Stimulated activated CD8-positive, alpha-beta memory T cell treated with anti-CD3 and anti-CD28 coated beads, Interleukin-2, amount 100 ng/mL, for 48 hours (primary cell): ENCODE results near the gene ZNF428.
"Not testable (repeated sequence)": the region's sequence is repeated elsewhere in the genome, so short reads cannot be mapped to it uniquely, and the experiment has no call there.

ENCODE experiments used
- DNase-seq, 2 donors: peaks; one replicate each; pipeline ENCODE4 v3.0.0-alpha.2; 2020; ENCODE audit warnings: low read depth in 2 of 2

The ZNF428 gene

GRCh38 chr19:43592800-43593350 is 26.6 kb downstream of the ZNF428 start:
- no peak for DNase-seq

- no peak for DNase-seq
Observed at GRCh38 chr19:43591904-43592772, 27.3 kb downstream of the ZNF428 start.

- no peak for DNase-seq
Observed at GRCh38 chr19:43589678-43590077, 29.8 kb downstream of the ZNF428 start.

- no peak for DNase-seq
Observed at GRCh38 chr19:43589277-43589676, 30.2 kb downstream of the ZNF428 start.

- not testable (repeated sequence) for DNase-seq
Observed at GRCh38 chr19:43587029-43587428, 32.4 kb downstream of the ZNF428 start.

- no peak for DNase-seq
Observed at GRCh38 chr19:43586346-43586745, 33.1 kb downstream of the ZNF428 start.

- no peak for DNase-seq
Observed at GRCh38 chr19:43584484-43584883, 34.9 kb downstream of the ZNF428 start.

GRCh38 chr19:43582495-43582894 is 36.9 kb downstream of the ZNF428 start:
- DNase-seq = no peak

- DNase-seq = no peak
Observed at GRCh38 chr19:43581467-43581866, 38.0 kb downstream of the ZNF428 start.

- DNase-seq = no peak
Observed at GRCh38 chr19:43578787-43579186, 40.6 kb downstream of the ZNF428 start.

- no peak for DNase-seq
Observed at GRCh38 chr19:43575955-43576878, 43.2 kb downstream of the ZNF428 start.

- DNase-seq = peak; percentile 91 to 95
Observed at GRCh38 chr19:43575156-43575950, 44.1 kb downstream of the ZNF428 start, which contains the start of the genes PINLYP and XRCC1. PINLYP (plus strand) TSS chr19:43575801; CDS start chr19:43577192, 1,391 bp downstream. XRCC1 (minus strand) TSS chr19:43575527; CDS start chr19:43575458, 69 bp downstream.

- DNase-seq = no peak
Observed at GRCh38 chr19:43574424-43575155, 44.8 kb downstream of the ZNF428 start.

GRCh38 chr19:43572171-43572588 is 47.2 kb downstream of the ZNF428 start:
- DNase-seq = no peak

GRCh38 chr19:43570174-43570791 is 49.1 kb downstream of the ZNF428 start:
- DNase-seq = no peak

- DNase-seq = no peak
Observed at GRCh38 chr19:43569657-43570056, 49.8 kb downstream of the ZNF428 start.

- DNase-seq = no peak
Observed at GRCh38 chr19:43564800-43565199, 54.6 kb downstream of the ZNF428 start.

GRCh38 chr19:43563816-43564457 is 55.5 kb downstream of the ZNF428 start:
- no peak for DNase-seq

- peak; percentile 44 to 46 for DNase-seq
Observed at GRCh38 chr19:43562698-43563241, 56.7 kb downstream of the ZNF428 start.
